Kidney tubule cell (primary cell): ENCODE results near the gene MAPT.
A peak's percentile ranks its signal among the peaks of the same experiment; 100 is the strongest.
"Not testable (repeated sequence)": the region's sequence is repeated elsewhere in the genome, so short reads cannot be mapped to it uniquely, and the experiment has no call there.

Experiments
- DNase-seq: peaks from one replicate; pipeline ENCODE4 v3.0.0-alpha.2; 2018; ENCODE audit warnings: low spot score

MAPT gene

DNA sequence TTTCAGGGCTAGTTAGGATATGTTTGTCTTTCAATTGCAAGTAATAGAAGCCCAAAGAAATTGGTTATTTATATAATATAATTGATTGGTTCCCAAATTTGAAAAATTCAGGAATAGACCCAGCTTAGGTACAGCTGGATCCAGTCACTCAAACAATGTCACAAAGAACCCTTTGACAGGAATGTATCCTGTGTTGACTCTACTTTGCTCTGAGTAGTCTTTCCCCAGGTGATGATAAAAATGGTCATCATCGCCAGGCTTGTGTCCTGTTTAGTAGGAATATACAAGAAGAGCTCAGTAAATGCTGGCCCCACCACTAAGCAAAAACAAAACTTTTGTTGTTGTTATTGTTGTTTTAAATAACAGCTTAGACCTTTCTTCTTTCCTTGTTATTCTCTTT, 35.0 kb downstream of the MAPT start:
- no peak for DNase-seq

DNA sequence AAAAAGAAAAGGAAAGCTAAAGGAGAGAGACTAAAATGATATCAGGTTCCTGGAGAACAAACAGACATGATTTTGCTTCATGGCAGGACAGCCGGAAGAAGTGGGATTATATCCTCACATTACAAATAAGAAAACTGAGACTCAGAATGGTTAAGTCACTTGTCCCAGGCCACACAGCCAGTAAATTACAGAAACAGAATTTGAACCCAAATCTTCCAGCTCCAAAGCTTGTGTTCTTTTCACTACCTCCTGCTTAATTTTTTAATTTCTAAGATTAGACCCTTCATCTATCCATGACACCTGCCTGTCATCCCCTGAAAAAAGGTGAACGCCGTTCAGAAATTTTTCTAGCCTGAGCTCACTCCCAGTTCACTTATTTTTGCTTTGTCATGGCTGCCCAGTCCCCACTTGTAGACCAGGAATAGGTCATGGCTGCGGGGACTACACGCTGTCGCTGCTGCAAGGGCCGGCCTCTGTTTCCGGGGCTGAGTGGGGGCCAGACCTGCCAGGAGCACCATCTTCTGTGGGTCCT, 36.1 kb downstream of the MAPT start:
- no peak for DNase-seq

DNA sequence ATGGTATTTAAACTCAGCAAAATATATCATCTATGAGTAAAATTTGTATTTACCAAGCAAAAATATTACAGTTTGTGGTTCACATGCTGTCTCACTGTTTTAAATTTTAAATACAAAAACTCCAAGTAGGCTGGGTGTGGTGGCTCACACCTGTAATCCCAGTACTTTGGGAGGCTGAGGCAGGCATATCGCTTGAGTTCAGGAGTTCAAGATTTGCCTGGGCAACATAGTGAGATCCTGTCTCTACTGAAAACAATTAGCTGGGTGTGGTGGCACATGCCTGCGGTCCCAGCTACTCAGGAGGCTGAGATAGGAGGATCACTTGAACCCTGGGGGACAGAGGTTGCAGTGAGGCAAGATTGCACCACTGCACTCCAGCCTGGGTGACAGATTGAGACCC, 37.3 kb downstream of the MAPT start:
- DNase-seq: no peak

DNA sequence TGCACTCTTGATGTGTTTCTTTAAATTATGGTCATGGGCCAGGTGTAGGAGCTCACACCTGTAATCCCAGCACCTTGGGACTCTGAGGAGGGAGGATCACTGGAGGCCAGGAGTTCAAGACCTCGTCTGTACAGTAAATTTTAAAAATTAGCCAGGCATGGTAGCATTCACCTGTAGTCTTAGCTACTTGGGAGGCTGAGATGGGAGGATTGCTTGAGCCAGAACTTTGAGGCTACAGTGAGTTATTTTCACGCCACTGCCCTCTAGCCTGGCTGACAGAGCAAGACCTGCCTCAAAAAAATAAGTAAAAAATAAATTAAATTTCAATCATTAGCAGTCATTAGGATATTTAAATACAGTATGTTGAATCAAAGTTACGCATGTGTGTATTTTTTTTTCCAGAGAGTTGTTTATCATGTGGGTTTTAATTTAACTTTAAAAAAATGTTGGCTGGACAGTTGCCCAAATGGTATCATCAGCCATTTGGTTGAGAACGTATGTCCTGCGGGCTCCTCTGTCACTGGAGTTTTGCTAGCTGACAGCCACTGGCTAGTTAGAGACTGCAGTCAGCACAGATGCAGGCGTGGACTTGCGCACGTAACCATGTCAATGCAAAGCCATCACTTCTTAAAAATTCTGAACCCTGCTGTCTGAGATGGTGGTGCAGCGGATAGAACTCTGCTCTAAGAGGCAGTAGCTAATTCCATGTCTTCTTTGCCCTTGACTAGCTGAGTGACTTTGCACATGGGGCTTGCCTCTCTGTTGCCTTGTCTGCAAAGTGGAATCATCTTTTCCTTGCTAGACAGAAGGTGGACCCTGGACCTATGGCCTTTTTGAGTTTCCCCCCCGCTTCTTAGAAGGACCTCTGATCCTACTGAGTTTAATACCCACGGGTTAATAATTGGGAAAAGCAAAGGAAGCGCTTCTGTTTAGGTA, 40.0 kb downstream of the MAPT start:
- no peak for DNase-seq

- no peak for DNase-seq
These were observed 40.9 kb downstream of the MAPT start for GRCh38 chr17:45935197-45935709.

- no peak for DNase-seq
These were observed 41.6 kb downstream of the MAPT start for GRCh38 chr17:45935710-45936509.

GRCh38 chr17:45936610-45937009, 42.3 kb downstream of the MAPT start:
- DNase-seq: no peak

- DNase-seq: not testable (repeated sequence)
These were observed 42.8 kb downstream of the MAPT start for GRCh38 chr17:45937186-45937585.

DNA sequence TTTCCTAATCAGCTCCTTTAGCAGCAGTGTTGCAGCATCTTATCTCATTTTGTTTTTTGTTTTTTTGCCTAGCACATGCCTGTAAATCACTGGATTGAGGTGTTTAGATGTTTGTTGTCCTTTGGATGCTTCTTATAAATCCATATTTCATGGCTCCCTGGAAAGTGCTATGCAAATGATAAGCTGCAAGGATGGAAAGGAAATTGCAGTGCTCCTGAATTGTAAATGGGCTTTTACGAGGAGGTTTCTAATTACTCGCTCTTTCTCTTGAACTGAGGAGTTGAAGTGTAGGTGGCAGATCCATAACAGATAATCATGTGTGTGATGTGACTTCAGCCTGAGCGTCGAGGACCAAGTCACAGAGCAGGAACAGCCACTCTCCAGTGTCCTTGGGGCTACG, 45.0 kb downstream of the MAPT start:
- DNase-seq: no peak

DNA sequence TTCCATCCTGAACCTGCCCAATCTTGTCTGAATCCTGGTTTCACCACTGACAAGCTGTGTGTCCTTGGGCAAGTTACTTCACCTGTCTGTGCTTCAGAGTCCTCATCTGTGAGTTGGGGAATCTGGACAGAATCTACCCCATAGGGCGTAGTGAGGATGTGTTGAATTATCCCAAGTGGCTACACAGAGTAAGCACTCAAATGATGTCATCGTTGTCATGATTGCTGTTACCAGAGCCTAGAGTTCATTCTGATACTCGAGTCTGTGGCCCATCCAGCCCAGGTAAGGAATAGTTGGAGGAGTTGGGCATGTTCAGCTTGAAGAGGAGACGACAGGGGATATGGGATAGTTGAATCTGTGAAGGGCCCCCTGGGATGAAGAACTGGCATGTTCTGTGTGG, 45.9 kb downstream of the MAPT start:
- DNase-seq: no peak

- no peak for DNase-seq
These were observed 46.5 kb downstream of the MAPT start for GRCh38 chr17:45940826-45941225.

DNA sequence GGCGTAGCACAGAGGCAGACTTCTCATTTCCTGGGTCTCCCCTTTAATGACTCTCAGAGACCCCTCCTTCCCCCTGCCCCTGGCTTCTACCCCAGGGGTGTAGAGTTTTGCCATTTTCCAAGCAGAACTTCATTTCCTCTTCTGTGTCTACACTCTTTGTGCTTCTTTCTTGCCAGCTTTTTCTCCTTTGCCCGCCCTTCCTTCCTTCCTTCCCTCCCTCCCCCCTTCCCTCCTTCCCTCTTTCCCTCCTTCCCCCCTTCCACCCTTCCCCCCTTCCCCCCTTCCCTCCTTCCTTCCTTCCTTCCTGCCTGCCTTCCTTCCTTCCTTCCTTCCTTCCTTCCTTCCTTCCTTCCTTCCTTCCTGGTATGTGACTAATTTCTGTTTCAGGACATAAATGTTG, 47.0 kb downstream of the MAPT start:
- DNase-seq: no peak

DNA sequence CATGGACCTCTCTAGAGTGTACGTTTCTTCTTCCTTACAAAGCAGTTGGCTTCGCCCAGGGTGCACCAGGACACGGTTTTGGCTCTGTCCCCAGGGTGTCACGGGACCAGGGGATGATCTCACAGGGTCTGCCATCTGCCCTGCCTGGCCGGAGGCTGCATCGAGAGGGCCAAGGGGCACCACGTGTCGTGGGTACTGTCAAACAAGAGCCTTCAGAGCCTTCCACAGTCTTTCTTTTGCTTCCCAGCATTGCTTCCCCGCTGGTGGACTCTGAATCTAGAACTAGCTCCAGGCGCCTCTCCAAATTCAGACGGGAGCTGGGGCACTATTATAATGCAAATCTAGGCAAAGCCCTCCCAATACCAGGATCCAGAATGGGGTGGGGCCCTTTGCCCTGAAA, 47.9 kb downstream of the MAPT start:
- DNase-seq: no peak

GRCh38 chr17:45946841-45947256, 52.5 kb downstream of the MAPT start:
- DNase-seq: no peak

GRCh38 chr17:45948498-45948880, 54.1 kb downstream of the MAPT start:
- DNase-seq: no peak

- DNase-seq: peak; percentile 60
These were observed 54.7 kb downstream of the MAPT start for GRCh38 chr17:45948881-45949624.

DNA sequence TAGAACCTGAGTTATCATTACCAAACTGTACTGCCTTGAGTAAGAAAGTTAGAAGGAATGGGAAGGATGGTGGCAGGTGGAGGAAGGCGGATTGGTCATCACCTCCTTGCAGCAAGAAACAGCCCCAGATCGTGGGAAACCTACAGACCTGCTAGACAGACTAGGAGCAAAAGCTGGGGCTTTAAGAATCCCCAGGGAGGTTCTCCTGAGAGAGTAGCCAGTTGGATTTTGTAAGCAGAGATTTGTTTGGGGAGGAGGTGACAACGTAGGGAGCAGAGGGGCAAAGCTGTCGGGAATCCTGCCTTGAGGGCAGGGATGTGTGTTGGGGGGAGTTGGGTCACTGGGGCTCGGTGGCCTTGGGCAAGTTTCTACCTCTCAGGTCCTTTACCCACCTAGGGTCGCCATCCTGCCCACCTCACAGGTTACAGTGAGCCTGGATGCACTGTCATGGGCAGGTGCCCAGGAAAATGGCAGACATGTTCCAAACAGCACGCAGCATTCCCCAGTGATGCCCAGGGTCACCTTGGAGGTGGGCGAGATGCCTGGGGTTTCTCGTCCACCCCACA, 55.5 kb downstream of the MAPT start:
- no peak for DNase-seq

GRCh38 chr17:45950888-45951287, 56.5 kb downstream of the MAPT start:
- DNase-seq: no peak

DNA sequence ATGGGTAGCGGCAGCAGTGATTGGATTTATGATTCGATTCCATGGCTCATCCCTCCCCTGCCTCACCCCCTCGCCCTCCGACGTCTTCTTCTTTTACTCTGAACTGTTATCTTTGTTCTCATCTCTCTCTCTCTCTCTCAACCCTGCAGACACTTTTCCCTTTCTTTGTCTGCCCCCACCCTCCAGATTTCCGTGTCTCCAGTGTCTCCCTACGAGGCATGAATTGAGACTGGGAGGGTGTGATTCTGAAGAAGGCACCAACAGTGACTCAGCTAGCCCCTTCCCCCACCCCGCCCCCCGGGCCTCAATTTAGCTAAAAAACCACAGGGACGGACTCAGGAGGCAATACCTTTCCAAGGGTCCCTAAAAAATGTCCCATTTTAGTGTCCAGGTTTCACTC, 57.0 kb downstream of the MAPT start:
- no peak for DNase-seq

- no peak for DNase-seq
These were observed 57.6 kb downstream of the MAPT start for GRCh38 chr17:45951941-45952340.

- no peak for DNase-seq
These were observed 58.5 kb downstream of the MAPT start for GRCh38 chr17:45952814-45953320.
